ENCODE data around the gene CCL8. TPM values are rescaled to one million over a fixed set of nuclear protein-coding genes. Genes with fewer than 3 reads are reported as not detected.

The CCL8 gene
- total RNA-seq, 1 donor from 2014 or later: not detected

- no peaks in the 10 kb centered on the region for H3K9me3 Mint-ChIP-seq (ENCODE audit: unreplicated experiment)
- H3K27ac Mint-ChIP-seq (ENCODE audit: unreplicated experiment): no peak overlapping the region
- no peaks in the 10 kb centered on the region for H3K27me3 Mint-ChIP-seq (ENCODE audit: unreplicated experiment)
- no peak for DNase-seq
- H3K36me3 Mint-ChIP-seq (ENCODE audit: unreplicated experiment): no peaks in the 10 kb centered on the region
- no peak for TF ChIP-seq CTCF (IDR thresholded peaks at IDR 0.05; ENCODE audit: partially characterized antibody, unreplicated experiment)
- H3K4me1 Mint-ChIP-seq (ENCODE audit: low read depth, unreplicated experiment): no peaks in the 10 kb centered on the region
- H3K4me3 Mint-ChIP-seq (ENCODE audit: unreplicated experiment): no peak overlapping the region
Observed at GRCh38 chr17:34347063-34347462, 27.8 kb downstream of the CCL8 start.

GRCh38 chr17:34349751-34350150, 30.5 kb downstream of the CCL8 start:
- Mint-ChIP-seq H3K4me1 (ENCODE audit: low read depth, unreplicated experiment) (no peaks in the 10 kb centered on the region), H3K27ac (ENCODE audit: unreplicated experiment) (no peak overlapping the region), H3K36me3 (ENCODE audit: unreplicated experiment) (peaks cover 7% of the 10 kb centered on the region), H3K4me3 (ENCODE audit: unreplicated experiment) (no peak overlapping the region), H3K9me3 (ENCODE audit: unreplicated experiment) (peaks cover 2% of the 10 kb centered on the region), H3K27me3 (ENCODE audit: unreplicated experiment) (peaks cover 2% of the 10 kb centered on the region)
- DNase-seq: no peak
- TF ChIP-seq CTCF (IDR thresholded peaks at IDR 0.05; ENCODE audit: partially characterized antibody, unreplicated experiment): no peak

- TF ChIP-seq CTCF (IDR thresholded peaks at IDR 0.05; ENCODE audit: partially characterized antibody, unreplicated experiment): no peak
- Mint-ChIP-seq H3K36me3 (ENCODE audit: unreplicated experiment) (peaks cover 7% of the 10 kb centered on the region), H3K4me1 (ENCODE audit: low read depth, unreplicated experiment) (no peaks in the 10 kb centered on the region), H3K4me3 (ENCODE audit: unreplicated experiment) (no peak overlapping the region), H3K27ac (ENCODE audit: unreplicated experiment) (no peak overlapping the region), H3K27me3 (ENCODE audit: unreplicated experiment) (peaks cover 2% of the 10 kb centered on the region), H3K9me3 (ENCODE audit: unreplicated experiment) (peaks cover 4% of the 10 kb centered on the region)
- DNase-seq: no peak
Observed at GRCh38 chr17:34351096-34351495, 31.9 kb downstream of the CCL8 start.

- H3K27me3 Mint-ChIP-seq (ENCODE audit: unreplicated experiment): peaks cover 4% of the 10 kb centered on the region
- no peak for TF ChIP-seq CTCF (IDR thresholded peaks at IDR 0.05; ENCODE audit: partially characterized antibody, unreplicated experiment)
Observed at GRCh38 chr17:34352191-34352590, 33.0 kb downstream of the CCL8 start.

GRCh38 chr17:34354637-34355036, 35.4 kb downstream of the CCL8 start:
- H3K9me3 Mint-ChIP-seq (ENCODE audit: unreplicated experiment): peaks cover 4% of the 10 kb centered on the region
- H3K27me3 Mint-ChIP-seq (ENCODE audit: unreplicated experiment): peaks cover 6% of the 10 kb centered on the region
- TF ChIP-seq CTCF (IDR thresholded peaks at IDR 0.05; ENCODE audit: partially characterized antibody, unreplicated experiment): no peak
- no peak overlapping the region for H3K27ac Mint-ChIP-seq (ENCODE audit: unreplicated experiment)
- H3K4me3 Mint-ChIP-seq (ENCODE audit: unreplicated experiment): no peak overlapping the region
- H3K36me3 Mint-ChIP-seq (ENCODE audit: unreplicated experiment): peaks cover 7% of the 10 kb centered on the region
- no peaks in the 10 kb centered on the region for H3K4me1 Mint-ChIP-seq (ENCODE audit: low read depth, unreplicated experiment)
- no peak for DNase-seq

More at GRCh38 chr17:34352191-34352590, 33.0 kb downstream of the CCL8 start:
- DNase-seq: no peak
- no peaks in the 10 kb centered on the region for H3K4me1 Mint-ChIP-seq (ENCODE audit: low read depth, unreplicated experiment)
- no peak overlapping the region for H3K4me3 Mint-ChIP-seq (ENCODE audit: unreplicated experiment)
- H3K27ac Mint-ChIP-seq (ENCODE audit: unreplicated experiment): no peak overlapping the region
- H3K36me3 Mint-ChIP-seq (ENCODE audit: unreplicated experiment): peaks cover 7% of the 10 kb centered on the region
- H3K9me3 Mint-ChIP-seq (ENCODE audit: unreplicated experiment): peaks cover 4% of the 10 kb centered on the region

Data from glutamatergic neuron (in vitro differentiated cells).